Retinal pigment epithelial cell (primary cell): Measurements from ENCODE around the gene RDH5.

Experiments
- DNase-seq: peaks from one replicate; pipeline ENCODE4 v3.0.0-alpha.2; 2010; ENCODE audit warnings: low read depth
- H3K4me3 ChIP-seq: 2 replicates; pipeline ENCODE4 v1.5.1; 2011; ENCODE audit warnings: mild to moderate bottlenecking, low read length, control low read depth, moderate library complexity
- CTCF ChIP-seq: conservative IDR thresholded peaks from 2 replicates; pipeline ENCODE4 v1.5.1; 2011; ENCODE audit warnings: low read depth, low read length, control low read depth, inconsistent platforms

Gene RDH5

DNA sequence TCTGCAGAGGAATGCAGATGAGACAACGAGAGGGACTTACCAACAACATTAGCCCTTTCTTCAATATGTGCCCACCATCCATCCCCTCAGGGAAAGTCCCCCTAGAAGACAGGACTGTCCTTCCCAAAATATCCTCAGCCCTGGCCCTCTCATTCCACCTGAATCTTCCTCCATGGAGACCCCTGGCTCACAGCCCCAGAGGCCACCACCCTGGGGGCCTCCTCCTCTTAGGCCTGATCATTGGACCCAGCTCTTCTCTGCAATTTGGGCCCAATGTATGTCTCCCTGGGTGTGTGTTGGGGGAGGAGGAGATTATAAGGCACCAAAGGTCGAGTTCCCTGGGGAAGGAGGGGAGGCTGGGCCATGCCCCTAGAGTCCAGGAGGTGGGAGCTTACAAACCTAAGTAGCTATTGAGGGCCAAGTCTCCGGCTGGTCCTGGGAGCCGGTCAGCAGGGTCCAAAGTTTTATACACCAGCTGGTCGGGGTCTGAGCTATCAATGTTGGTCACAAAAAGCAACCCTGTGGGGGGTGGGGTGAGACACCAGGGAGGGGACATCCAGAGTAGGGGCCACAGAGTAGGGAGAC is 20.6 kb upstream of the RDH5 start:
- DNase-seq: no peak
- TF ChIP-seq CTCF: no peak
- H3K4me3 ChIP-seq: no peak overlapping the region

DNA sequence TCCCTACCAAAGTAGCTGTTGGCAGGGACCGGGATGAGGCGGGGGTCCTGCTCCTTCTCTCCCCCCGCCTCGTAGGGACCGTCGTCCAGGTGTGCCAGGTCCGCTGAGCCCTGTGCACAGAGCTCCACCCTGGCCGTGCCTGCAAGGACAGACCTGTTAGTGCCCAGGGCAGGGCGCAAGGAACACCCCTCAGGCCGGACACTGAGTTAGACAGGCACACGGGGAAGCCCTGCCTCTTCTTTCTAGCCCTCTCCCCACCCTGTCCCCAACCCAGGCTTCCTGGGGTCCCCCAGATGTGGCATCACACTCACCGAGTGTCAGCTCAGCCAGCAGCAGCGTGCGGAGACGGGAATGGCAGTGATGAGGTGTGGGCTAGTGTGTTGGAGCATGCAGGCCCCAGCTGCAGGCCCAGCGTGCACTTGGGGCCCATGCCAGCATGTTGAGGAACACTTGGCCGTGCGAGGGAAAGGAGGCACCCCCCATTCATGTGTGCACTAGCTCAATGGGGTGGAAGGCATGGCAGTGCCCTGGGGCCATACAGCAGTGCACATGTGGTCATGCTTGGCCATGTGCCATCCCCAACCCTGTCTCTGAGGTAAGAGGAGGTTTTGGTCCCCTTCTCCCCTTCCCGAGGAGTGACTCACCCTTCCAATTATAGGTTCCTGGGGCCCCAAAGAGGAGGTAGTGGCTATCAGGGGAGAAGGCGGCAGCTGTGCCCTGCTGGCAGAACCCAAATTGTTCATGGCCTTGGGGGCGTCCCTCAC is 19.8 kb upstream of the RDH5 start:
- TF ChIP-seq CTCF: no peak
- DNase-seq: no peak
- no peak overlapping the region for H3K4me3 ChIP-seq

DNA sequence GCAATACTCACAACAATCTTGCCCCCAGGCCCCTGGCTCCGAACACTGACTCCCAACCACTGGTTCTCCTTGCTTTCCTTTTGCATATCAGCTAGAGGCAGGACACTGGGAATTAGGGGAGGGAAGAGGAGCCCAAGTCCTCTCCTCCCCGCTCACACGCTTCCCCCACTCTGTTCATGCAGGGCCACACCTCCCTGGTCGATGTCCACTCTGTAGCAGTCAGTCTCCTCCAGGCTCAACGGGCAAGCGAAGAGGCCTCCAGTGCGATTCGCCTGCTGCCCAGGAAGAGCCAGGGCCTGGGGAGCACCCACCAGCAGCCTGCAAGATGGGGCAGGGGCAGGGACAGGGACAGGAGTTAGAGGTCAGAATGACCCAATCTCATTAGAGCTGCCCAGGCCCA is 17.3 kb upstream of the RDH5 start:
- no peak for TF ChIP-seq CTCF
- no peak for DNase-seq
- H3K4me3 ChIP-seq: no peak overlapping the region

DNA sequence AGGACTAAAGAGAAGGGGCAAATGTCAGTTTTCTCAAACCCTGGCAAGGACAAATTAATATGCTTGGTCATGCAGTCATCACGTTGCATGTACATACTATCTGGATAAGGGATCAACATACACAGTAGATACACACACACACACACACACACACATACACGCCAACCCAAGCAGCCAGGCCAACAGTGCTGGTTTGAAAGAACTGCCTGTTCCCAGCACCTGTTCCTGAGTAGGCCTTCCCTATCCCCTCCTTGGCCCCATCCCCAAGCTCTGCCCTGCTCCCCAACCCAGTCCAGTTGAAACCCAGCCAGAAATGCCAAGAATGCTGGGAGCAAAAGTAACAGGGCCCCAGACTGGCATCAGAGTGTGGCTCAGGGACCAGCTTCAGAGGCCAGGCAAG is 16.9 kb upstream of the RDH5 start:
- H3K4me3 ChIP-seq: no peak overlapping the region
- TF ChIP-seq CTCF: no peak
- DNase-seq: no peak

DNA sequence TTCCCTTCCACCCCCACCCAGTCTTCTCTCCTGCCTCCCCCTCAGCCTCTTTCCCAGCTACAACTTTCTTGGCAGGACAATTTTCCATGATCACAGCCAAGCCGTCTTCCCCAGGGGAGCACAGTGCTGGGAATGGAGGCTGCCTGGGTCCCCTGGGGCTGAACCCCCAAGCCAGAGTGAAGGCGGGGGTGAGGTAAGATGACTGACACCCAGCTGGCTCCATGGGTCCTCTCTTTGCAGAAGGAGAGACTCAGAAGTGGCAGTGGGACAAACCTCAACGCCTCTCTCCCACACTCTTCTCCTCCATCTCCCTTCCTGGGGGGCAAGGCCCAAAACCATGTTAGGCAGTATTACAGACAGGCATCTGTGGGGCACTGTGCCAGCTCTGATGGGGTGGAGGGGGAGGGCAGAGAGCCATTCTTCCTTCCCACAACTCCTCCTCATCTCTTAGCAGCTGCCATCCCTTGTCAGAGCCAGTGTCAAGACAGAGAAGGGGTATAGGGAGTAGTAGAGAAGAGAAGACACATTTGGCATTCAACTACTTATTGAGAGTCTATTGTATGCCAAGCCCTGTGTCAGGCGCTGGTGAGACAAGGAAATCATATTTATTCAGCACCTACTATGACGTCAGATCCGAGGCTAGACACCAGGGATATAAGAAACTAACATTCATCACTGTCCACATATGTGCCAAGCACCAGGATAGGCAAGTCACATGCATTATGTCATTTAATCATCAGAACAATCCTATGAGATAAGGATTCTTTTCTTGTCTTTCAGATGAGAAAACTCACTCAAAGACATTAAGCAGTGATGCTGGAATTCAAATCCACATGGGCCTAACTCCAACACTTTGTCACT is 16.1 kb upstream of the RDH5 start:
- TF ChIP-seq CTCF: no peak
- H3K4me3 ChIP-seq: no peak overlapping the region
- no peak for DNase-seq

- TF ChIP-seq CTCF: no peak
- DNase-seq: no peak
- peak overlapping the region; percentile 73 for H3K4me3 ChIP-seq
Observed at GRCh38 chr12:55704824-55705718, 15.1 kb upstream of the RDH5 start.
